Liver (tissue), 3 donors: ENCODE results near the gene TLR3.

ENCODE experiments used
- EGR1 ChIP-seq, 2 donors: IDR thresholded peaks; 2 replicates each; pipeline ENCODE4 v1.6.1; 2016 to 2018; ENCODE audit warnings: antibody characterized with exemption in 2 of 2, low read depth in 2 of 2
- TF ChIP-seq, protein P1 (sequence below): IDR thresholded peaks from 2 replicates; pipeline ENCODE4 v1.6.1; 2016; ENCODE audit warnings: antibody characterized with exemption
- TF ChIP-seq, protein P2 (sequence below): fragments of 150-350 bp; IDR thresholded peaks from 2 replicates; pipeline ENCODE4 v1.5.1; 2017; ENCODE audit warnings: improper control_type of control experiment, low read depth, low read length; ENCODE audit not compliant: missing input control
- donor health status: healthy.
- donor health status: healthy.

GRCh38 chr4:186068581-186069348 lies at the start of gene TLR3:
- TF ChIP-seq, protein P1, sequence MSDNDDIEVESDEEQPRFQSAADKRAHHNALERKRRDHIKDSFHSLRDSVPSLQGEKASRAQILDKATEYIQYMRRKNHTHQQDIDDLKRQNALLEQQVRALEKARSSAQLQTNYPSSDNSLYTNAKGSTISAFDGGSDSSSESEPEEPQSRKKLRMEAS: no peak
- TF ChIP-seq, protein P2, sequence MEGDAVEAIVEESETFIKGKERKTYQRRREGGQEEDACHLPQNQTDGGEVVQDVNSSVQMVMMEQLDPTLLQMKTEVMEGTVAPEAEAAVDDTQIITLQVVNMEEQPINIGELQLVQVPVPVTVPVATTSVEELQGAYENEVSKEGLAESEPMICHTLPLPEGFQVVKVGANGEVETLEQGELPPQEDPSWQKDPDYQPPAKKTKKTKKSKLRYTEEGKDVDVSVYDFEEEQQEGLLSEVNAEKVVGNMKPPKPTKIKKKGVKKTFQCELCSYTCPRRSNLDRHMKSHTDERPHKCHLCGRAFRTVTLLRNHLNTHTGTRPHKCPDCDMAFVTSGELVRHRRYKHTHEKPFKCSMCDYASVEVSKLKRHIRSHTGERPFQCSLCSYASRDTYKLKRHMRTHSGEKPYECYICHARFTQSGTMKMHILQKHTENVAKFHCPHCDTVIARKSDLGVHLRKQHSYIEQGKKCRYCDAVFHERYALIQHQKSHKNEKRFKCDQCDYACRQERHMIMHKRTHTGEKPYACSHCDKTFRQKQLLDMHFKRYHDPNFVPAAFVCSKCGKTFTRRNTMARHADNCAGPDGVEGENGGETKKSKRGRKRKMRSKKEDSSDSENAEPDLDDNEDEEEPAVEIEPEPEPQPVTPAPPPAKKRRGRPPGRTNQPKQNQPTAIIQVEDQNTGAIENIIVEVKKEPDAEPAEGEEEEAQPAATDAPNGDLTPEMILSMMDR: no peak
- no peak for TF ChIP-seq EGR1 (IDR thresholded peaks at IDR 0.05; ENCODE audit: low read depth in 2 of 2)
